ENCODE results near the gene ATF6B.

DNA sequence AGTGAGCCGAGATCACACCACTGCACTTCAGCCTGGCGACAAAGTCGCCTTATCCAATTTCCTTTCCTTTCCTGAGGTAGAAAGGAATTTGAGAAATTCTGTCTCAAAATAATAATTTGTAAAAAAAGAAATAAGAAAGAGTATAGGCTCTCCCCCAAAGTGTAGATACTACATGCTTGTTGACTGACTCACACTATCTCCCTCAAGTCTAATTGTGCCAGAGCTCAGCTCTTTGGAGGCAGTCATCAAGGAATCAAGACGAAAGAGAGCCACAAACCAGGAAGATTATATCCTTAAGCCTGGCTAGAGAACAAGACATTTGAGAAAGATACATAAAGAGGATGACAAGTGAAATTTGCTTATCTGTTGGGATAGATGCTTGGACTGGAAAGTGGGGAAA is 5.7 kb upstream of the ATF6B start:
- TF ChIP-seq EZH2 (IDR thresholded peaks at IDR 0.05; ENCODE audit: insufficient read depth, poor library complexity, severe bottlenecking), result no peak
- TF ChIP-seq EZH2phosphoT487 (IDR thresholded peaks at IDR 0.05; ENCODE audit: insufficient read depth, low read depth), result no peak

Data from GM23248 (cell line).